Fibroblast of lung (primary cell): Measurements from ENCODE around the gene NBPF1. TPM values are rescaled to one million over a fixed set of nuclear protein-coding genes. Genes with fewer than 3 reads are reported as not detected.

Experiments
- DNase-seq, 2 donors: peaks; one replicate each; pipeline versions ENCODE4 v3.0.0 to v3.0.0-alpha.2; 2010; ENCODE audit warnings: low read depth in 2 of 2
- H2AFZ ChIP-seq: 2 replicates; pipeline ENCODE4 v1.5.1; 2012; ENCODE audit warnings: low read length, control low read depth, inconsistent platforms
- H3K27ac ChIP-seq: 2 replicates; pipeline ENCODE4 v1.5.1; 2011; ENCODE audit warnings: low read length, control low read depth; ENCODE audit not compliant: insufficient read depth
- H3K27me3 ChIP-seq: 2 replicates; pipeline ENCODE4 v1.5.1; 2011; ENCODE audit warnings: mild to moderate bottlenecking, low read length; ENCODE audit not compliant: control insufficient read depth, insufficient read depth
- H3K36me3 ChIP-seq: 2 replicates; pipeline ENCODE4 v1.5.1; 2011; ENCODE audit warnings: low read length; ENCODE audit not compliant: control insufficient read depth, insufficient read depth
- H3K4me1 ChIP-seq: 2 replicates; pipeline ENCODE4 v1.5.1; 2011; ENCODE audit warnings: low read length; ENCODE audit not compliant: control insufficient read depth, insufficient read depth; ENCODE audit errors: extremely low read depth
- H3K4me2 ChIP-seq: 2 replicates; pipeline ENCODE4 v1.5.1; 2011; ENCODE audit warnings: low read length, control low read depth; ENCODE audit not compliant: insufficient read depth; ENCODE audit errors: extremely low read depth
- H3K4me3 ChIP-seq, 4 experiments: fragments of 200-600 bp in 1 of 4; sonication (generic) in 1 of 4; replicated peaks in 1 of 4; 2 replicates each; pipeline ENCODE4 v1.5.1; 2011 to 2016; ENCODE audit warnings: low read length in 4 of 4, low read depth in 3 of 4, mild to moderate bottlenecking in 3 of 4, control low read depth in 2 of 4, inconsistent platforms in 1 of 4, mixed read lengths in 1 of 4; ENCODE audit not compliant: insufficient read depth in 1 of 4; ENCODE audit errors: control extremely low read depth in 1 of 4
- H3K79me2 ChIP-seq: 2 replicates; pipeline ENCODE4 v1.5.1; 2012; ENCODE audit warnings: mild to moderate bottlenecking, low read length, inconsistent platforms; ENCODE audit not compliant: control insufficient read depth, insufficient read depth
- H3K9ac ChIP-seq: 2 replicates; pipeline ENCODE4 v1.5.1; 2011; ENCODE audit warnings: mild to moderate bottlenecking, low read length, control low read depth; ENCODE audit not compliant: insufficient read depth
- H3K9me3 ChIP-seq: 2 replicates; pipeline ENCODE4 v1.5.1; 2012; ENCODE audit warnings: low read depth, low read length; ENCODE audit not compliant: control insufficient read depth, insufficient read depth
- H4K20me1 ChIP-seq: 2 replicates; pipeline ENCODE4 v1.5.1; 2011; ENCODE audit warnings: low read length; ENCODE audit not compliant: control insufficient read depth, insufficient read depth; ENCODE audit errors: extremely low read depth
- CTCF ChIP-seq, 2 donors: IDR thresholded peaks in 1 of 2; conservative IDR thresholded peaks in 1 of 2; 1 replicate in 1 of 2; 2 replicates in 1 of 2; pipeline ENCODE4 v1.5.1; 2011 to 2012; ENCODE audit warnings: low read length in 2 of 2, control low read depth in 1 of 2, inconsistent platforms in 1 of 2, low read depth in 1 of 2, mild to moderate bottlenecking in 1 of 2
- EZH2 ChIP-seq: IDR thresholded peaks from 2 replicates; pipeline ENCODE4 v1.5.1; 2012; ENCODE audit warnings: low read length, control low read depth, mild to moderate bottlenecking; ENCODE audit errors: missing control alignments
- polyA plus RNA-seq, 2 donors: library from polyadenylated mRNA; depleted of rRNA in 1 of 2; stranded (reverse) in 1 of 2; unstranded in 1 of 2; fragments of >200 nt; gene quantifications; 2 replicates each; pipeline ENCODE4 v1.2.1, GENCODE V29; 2011 to 2012; ENCODE audit warnings: missing spikeins in 1 of 2
- total RNA-seq: library from RNA; depleted of rRNA; stranded (reverse); fragments of >200 nt; gene quantifications from 2 replicates; pipeline ENCODE4 v1.2.1, GENCODE V29; 2014

NBPF1 gene
- total and polyA plus RNA-seq, 2 donors (not counting 1 experiment from before 2014, with no cell fraction given): 25.3 to 92.3 TPM

DNA sequence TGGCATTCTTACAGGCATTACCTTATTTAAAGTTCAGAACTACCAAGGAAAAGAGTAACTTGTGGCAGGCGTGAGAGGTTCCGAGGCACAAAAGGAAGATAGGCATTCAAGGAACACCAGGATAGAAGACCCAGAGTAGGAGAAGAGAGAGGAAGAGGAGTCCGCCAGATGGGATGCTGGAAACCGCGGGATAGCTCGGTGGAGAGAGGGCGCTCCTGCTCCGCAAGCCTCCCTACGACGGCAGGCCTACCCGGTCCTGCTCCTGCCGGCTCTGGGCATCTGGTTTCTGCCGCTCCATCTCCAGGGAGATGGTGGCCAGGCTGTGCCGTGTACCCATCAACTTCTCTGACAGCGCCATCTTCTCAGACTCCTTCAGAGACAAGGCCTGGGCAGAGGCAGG is 5.4 kb upstream of the NBPF1 start:
- Histone ChIP-seq H3K27me3 (no peaks in the 10 kb centered on the region), H3K9ac (no peak overlapping the region), H3K9me3 (no peaks in the 10 kb centered on the region), H3K4me1 (peaks cover under 1% of the 10 kb centered on the region), H3K36me3 (peaks cover 1% of the 10 kb centered on the region), H4K20me1 (no peaks in the 10 kb centered on the region), H3K4me3 (no peak overlapping the region), H3K4me2 (no peak overlapping the region), H2AFZ (no peak overlapping the region), H3K79me2 (no peaks in the 10 kb centered on the region), H3K27ac (no peak overlapping the region)
- DNase-seq: no peak
- no peak for TF ChIP-seq EZH2
- no peak for TF ChIP-seq CTCF (conservative IDR thresholded peaks at IDR 0.05 in 1 of 2, IDR thresholded peaks at IDR 0.05 in 1 of 2; ENCODE audit: low read depth in 1 of 2, low read length in 2 of 2)

DNA sequence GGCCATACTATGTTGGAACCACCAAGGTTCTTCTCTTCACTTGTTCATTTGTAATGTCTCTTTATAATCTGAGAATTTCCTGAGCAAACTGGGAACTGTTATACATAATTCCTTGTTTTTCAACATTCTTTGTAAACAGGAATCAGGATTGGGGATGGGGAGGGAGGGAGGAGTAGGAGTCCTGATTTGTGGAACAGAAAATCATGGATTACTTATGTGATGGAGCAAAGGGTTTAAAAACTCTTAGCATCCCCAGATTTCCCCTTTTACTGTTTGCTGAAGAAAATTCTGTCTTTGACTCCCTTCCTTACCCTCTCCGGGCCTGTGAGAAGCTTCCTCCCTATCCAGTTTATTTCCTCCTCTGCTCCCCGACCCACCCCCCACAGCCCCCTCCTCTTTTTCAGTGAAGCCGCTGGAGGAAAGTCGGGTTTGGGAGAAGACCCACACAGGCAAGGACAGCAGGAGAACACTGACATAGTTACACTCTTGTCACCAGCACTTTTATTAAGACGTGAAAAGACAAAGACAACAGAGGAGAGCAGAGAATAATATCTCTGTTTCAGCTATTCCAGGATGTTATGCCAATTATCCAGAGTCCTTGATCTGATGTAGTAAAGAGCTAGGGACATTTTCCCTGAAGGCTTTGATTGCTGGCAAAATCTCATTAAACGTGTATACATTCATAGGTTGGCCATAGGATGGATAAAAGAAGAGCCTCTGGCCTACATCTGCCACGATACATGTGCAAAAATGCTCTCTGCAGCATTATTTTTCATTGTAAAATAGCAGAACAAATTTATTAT is 4.6 kb upstream of the NBPF1 start:
- H3K4me2 ChIP-seq: no peak overlapping the region
- H3K36me3 ChIP-seq: peaks cover 1% of the 10 kb centered on the region
- peaks cover 2% of the 10 kb centered on the region for H3K4me1 ChIP-seq
- no peaks in the 10 kb centered on the region for H4K20me1 ChIP-seq
- H3K27me3 ChIP-seq: no peaks in the 10 kb centered on the region
- H3K9ac ChIP-seq: no peak overlapping the region
- no peaks in the 10 kb centered on the region for H3K79me2 ChIP-seq
- H2AFZ ChIP-seq: no peak overlapping the region
- H3K27ac ChIP-seq: no peak overlapping the region
- no peak for DNase-seq
- H3K4me3 ChIP-seq: no peak overlapping the region
- TF ChIP-seq CTCF (conservative IDR thresholded peaks at IDR 0.05 in 1 of 2, IDR thresholded peaks at IDR 0.05 in 1 of 2; ENCODE audit: low read depth in 1 of 2, low read length in 2 of 2): no peak
- H3K9me3 ChIP-seq: no peaks in the 10 kb centered on the region

DNA sequence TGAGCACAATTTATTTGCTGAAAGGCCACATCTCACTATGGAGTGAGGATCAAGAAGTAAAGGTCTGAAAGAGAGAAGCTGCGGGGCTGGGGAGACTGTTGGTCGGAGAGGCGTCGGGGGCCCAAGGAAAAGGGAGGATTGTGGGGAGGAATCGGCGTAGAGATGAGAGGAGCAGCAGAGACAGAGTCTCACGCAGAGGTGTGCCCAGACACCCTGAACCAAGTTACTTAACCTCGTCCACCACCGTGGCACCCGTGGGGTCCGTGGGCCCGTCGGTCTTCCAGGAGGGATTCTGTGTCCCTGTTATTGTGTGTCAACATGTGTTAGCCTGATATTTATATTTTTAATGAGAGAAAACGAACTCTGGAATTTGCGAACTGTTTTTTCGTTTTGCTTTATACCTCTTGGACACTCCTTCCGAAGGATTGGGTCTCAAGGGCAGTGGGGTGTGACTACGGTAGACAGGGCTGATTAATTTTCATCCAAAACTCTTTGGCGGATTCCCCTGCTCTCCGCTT is 3.8 kb upstream of the NBPF1 start:
- peaks cover 5% of the 10 kb centered on the region for H3K4me1 ChIP-seq
- no peaks in the 10 kb centered on the region for H3K9me3 ChIP-seq
- no peak overlapping the region for H3K9ac ChIP-seq
- H3K4me2 ChIP-seq: no peak overlapping the region
- H3K27me3 ChIP-seq: no peaks in the 10 kb centered on the region
- H3K27ac ChIP-seq: no peak overlapping the region
- H2AFZ ChIP-seq: no peak overlapping the region
- H4K20me1 ChIP-seq: no peaks in the 10 kb centered on the region
- TF ChIP-seq EZH2: no peak
- TF ChIP-seq CTCF (conservative IDR thresholded peaks at IDR 0.05 in 1 of 2, IDR thresholded peaks at IDR 0.05 in 1 of 2; ENCODE audit: low read depth in 1 of 2, low read length in 2 of 2): no peak
- H3K36me3 ChIP-seq: peaks cover 1% of the 10 kb centered on the region
- H3K4me3 ChIP-seq: no peak overlapping the region
- H3K79me2 ChIP-seq: peaks cover 7% of the 10 kb centered on the region
- no peak for DNase-seq
